Measurements from ENCODE around the gene FMNL2. TPM values are rescaled to one million over a fixed set of nuclear protein-coding genes. Genes with fewer than 3 reads are reported as not detected.

Gene FMNL2
- total and polyA plus RNA-seq, 4 donors, result 1.5 to 9.3 (median 5.1) TPM

DNA sequence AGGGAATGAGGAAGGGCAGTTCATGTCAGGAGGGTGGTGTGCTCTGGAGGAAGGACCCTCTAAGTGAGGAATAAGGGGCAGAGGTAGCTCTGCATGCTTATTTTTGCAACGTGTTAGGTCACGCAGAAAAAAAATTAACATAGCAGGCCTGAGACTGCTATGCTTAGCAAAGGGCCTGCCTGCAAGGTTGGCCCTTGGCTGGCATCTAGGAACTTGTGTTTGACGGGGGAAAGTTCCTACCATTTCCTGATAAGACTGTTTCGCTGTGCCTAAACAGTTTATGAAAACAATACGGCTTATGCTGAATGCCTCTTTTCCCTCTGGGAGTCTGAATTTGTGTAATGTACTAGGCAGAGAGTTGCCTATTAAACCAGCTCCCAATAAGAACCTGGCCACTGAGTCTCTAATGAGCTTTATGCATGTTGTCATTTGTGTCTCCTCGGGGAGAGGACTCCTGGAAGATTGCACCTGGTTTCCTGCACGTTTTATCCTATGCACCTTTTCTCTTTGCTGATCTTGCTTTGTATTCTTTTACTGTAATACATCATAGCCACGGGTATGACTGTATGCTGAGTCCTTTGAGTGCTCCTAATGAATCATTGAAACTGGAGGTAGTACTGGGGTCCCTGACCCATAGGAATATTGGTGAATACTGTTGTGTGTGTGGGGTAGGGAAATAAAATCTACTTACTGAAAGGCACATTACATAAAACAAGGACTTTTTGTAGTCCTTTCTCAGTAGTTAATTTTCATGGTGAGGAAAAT lies 213.3 kb downstream of the FMNL2 start:
- Histone ChIP-seq H3K4me1 (ENCODE audit: control insufficient read depth in 4 of 4, insufficient read depth in 4 of 4, low read length in 3 of 4) (no peaks in the 10 kb centered on the region), H3K27ac (ENCODE audit: low read depth in 1 of 2, low read length in 2 of 2) (no peak overlapping the region), H3K9me3 (ENCODE audit: control insufficient read depth in 4 of 4, low read length in 3 of 4) (no peaks in the 10 kb centered on the region), H3K36me3 (ENCODE audit: control insufficient read depth in 4 of 4, insufficient read depth in 3 of 4, low read depth in 1 of 4, low read length in 3 of 4) (no peaks in the 10 kb centered on the region), H3K4me3 (ENCODE audit: low read depth in 1 of 3, low read length in 3 of 3) (no peak overlapping the region), H3K9ac (ENCODE audit: low read depth in 1 of 2, low read length in 2 of 2) (no peak overlapping the region), H3K27me3 (ENCODE audit: control insufficient read depth in 4 of 4, insufficient read depth in 4 of 4, low read length in 3 of 4) (no peaks in the 10 kb centered on the region)
- DNase-seq (ENCODE audit: low spot score), result no peak
- 85% methylated on average over 8 of the region's 8 CpGs for WGBS
- no peak for TF ChIP-seq NR2F2 (IDR thresholded peaks at IDR 0.05)

DNA sequence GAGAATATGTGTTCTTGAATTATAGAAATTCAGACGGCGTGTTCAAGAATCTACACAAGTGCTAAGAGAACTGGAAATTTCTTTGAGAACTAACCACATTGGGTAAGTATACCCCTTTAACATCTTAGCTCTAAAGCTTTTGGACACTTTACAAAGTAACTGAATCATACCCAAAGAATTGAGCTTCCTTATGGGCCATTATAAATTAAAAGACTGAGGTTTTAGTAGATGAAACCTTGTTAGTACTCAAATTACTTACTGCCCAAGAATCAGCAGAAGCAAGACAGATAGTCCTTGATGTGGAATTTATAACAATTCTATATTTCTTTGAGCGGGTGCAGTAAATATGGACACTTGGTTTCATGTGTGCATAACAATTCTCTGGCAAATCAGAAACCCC lies 214.0 kb downstream of the FMNL2 start:
- Histone ChIP-seq H3K9ac (ENCODE audit: low read depth in 1 of 2, low read length in 2 of 2) (no peak overlapping the region), H3K4me1 (ENCODE audit: control insufficient read depth in 4 of 4, insufficient read depth in 4 of 4, low read length in 3 of 4) (no peaks in the 10 kb centered on the region), H3K27ac (ENCODE audit: low read depth in 1 of 2, low read length in 2 of 2) (no peak overlapping the region), H3K9me3 (ENCODE audit: control insufficient read depth in 4 of 4, low read length in 3 of 4) (no peaks in the 10 kb centered on the region), H3K4me3 (ENCODE audit: low read depth in 1 of 3, low read length in 3 of 3) (no peak overlapping the region), H3K36me3 (ENCODE audit: control insufficient read depth in 4 of 4, insufficient read depth in 3 of 4, low read depth in 1 of 4, low read length in 3 of 4) (no peaks in the 10 kb centered on the region), H3K27me3 (ENCODE audit: control insufficient read depth in 4 of 4, insufficient read depth in 4 of 4, low read length in 3 of 4) (no peaks in the 10 kb centered on the region)
- TF ChIP-seq EGR1 (IDR thresholded peaks at IDR 0.05; ENCODE audit: low read depth in 2 of 2), result no peak
- TF ChIP-seq YY1 (IDR thresholded peaks at IDR 0.05), result no peak
- TF ChIP-seq, protein P1, sequence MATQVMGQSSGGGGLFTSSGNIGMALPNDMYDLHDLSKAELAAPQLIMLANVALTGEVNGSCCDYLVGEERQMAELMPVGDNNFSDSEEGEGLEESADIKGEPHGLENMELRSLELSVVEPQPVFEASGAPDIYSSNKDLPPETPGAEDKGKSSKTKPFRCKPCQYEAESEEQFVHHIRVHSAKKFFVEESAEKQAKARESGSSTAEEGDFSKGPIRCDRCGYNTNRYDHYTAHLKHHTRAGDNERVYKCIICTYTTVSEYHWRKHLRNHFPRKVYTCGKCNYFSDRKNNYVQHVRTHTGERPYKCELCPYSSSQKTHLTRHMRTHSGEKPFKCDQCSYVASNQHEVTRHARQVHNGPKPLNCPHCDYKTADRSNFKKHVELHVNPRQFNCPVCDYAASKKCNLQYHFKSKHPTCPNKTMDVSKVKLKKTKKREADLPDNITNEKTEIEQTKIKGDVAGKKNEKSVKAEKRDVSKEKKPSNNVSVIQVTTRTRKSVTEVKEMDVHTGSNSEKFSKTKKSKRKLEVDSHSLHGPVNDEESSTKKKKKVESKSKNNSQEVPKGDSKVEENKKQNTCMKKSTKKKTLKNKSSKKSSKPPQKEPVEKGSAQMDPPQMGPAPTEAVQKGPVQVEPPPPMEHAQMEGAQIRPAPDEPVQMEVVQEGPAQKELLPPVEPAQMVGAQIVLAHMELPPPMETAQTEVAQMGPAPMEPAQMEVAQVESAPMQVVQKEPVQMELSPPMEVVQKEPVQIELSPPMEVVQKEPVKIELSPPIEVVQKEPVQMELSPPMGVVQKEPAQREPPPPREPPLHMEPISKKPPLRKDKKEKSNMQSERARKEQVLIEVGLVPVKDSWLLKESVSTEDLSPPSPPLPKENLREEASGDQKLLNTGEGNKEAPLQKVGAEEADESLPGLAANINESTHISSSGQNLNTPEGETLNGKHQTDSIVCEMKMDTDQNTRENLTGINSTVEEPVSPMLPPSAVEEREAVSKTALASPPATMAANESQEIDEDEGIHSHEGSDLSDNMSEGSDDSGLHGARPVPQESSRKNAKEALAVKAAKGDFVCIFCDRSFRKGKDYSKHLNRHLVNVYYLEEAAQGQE (IDR thresholded peaks at IDR 0.05), result no peak
- TF ChIP-seq RAD21 (IDR thresholded peaks at IDR 0.05), result no peak
- TF ChIP-seq NR2F2 (IDR thresholded peaks at IDR 0.05), result no peak
- no peak for TF ChIP-seq HNF4G (IDR thresholded peaks at IDR 0.05)
- TF ChIP-seq, protein P2, sequence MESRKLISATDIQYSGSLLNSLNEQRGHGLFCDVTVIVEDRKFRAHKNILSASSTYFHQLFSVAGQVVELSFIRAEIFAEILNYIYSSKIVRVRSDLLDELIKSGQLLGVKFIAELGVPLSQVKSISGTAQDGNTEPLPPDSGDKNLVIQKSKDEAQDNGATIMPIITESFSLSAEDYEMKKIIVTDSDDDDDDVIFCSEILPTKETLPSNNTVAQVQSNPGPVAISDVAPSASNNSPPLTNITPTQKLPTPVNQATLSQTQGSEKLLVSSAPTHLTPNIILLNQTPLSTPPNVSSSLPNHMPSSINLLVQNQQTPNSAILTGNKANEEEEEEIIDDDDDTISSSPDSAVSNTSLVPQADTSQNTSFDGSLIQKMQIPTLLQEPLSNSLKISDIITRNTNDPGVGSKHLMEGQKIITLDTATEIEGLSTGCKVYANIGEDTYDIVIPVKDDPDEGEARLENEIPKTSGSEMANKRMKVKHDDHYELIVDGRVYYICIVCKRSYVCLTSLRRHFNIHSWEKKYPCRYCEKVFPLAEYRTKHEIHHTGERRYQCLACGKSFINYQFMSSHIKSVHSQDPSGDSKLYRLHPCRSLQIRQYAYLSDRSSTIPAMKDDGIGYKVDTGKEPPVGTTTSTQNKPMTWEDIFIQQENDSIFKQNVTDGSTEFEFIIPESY (IDR thresholded peaks at IDR 0.05), result no peak
- no peak for TF ChIP-seq FOXA2 (IDR thresholded peaks at IDR 0.05)
- no peak for TF ChIP-seq FOXA1 (IDR thresholded peaks at IDR 0.05)
- TF ChIP-seq, protein P3, sequence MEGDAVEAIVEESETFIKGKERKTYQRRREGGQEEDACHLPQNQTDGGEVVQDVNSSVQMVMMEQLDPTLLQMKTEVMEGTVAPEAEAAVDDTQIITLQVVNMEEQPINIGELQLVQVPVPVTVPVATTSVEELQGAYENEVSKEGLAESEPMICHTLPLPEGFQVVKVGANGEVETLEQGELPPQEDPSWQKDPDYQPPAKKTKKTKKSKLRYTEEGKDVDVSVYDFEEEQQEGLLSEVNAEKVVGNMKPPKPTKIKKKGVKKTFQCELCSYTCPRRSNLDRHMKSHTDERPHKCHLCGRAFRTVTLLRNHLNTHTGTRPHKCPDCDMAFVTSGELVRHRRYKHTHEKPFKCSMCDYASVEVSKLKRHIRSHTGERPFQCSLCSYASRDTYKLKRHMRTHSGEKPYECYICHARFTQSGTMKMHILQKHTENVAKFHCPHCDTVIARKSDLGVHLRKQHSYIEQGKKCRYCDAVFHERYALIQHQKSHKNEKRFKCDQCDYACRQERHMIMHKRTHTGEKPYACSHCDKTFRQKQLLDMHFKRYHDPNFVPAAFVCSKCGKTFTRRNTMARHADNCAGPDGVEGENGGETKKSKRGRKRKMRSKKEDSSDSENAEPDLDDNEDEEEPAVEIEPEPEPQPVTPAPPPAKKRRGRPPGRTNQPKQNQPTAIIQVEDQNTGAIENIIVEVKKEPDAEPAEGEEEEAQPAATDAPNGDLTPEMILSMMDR (IDR thresholded peaks at IDR 0.05; ENCODE audit: low read depth, low read length, missing input control), result no peak
- no peak for TF ChIP-seq TAF1 (conservative IDR thresholded peaks at IDR 0.05)
- TF ChIP-seq, protein P4, sequence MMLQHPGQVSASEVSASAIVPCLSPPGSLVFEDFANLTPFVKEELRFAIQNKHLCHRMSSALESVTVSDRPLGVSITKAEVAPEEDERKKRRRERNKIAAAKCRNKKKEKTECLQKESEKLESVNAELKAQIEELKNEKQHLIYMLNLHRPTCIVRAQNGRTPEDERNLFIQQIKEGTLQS (IDR thresholded peaks at IDR 0.05), result no peak
- TF ChIP-seq HNF4A (conservative IDR thresholded peaks at IDR 0.05), result no peak
- no peak for TF ChIP-seq JUND (IDR thresholded peaks at IDR 0.05)
- TF ChIP-seq SP1 (IDR thresholded peaks at IDR 0.05), result no peak
- TF ChIP-seq GABPA (IDR thresholded peaks at IDR 0.05 in 1 of 2, conservative IDR thresholded peaks at IDR 0.05 in 1 of 2), result no peak
- TF ChIP-seq, protein P5, sequence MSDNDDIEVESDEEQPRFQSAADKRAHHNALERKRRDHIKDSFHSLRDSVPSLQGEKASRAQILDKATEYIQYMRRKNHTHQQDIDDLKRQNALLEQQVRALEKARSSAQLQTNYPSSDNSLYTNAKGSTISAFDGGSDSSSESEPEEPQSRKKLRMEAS (IDR thresholded peaks at IDR 0.05), result no peak
- over 99% methylated on average over 3 of the region's 3 CpGs for WGBS
- DNase-seq (ENCODE audit: low spot score), result no peak
